Fibroblast of skin of scalp (primary cell): Measurements from ENCODE around the gene ZNF253. TPM values are rescaled to one million over a fixed set of nuclear protein-coding genes. Genes with fewer than 3 reads are reported as not detected.
"Not testable (repeated sequence)": the region's sequence is repeated elsewhere in the genome, so short reads cannot be mapped to it uniquely, and the experiment has no call there.

Experiments
- DNase-seq: peaks from one replicate; pipeline ENCODE4 v3.0.0-alpha.2; 2013
- polyA plus RNA-seq, 2 experiments: library from polyadenylated mRNA; unstranded; fragments of 120-200 nt; gene quantifications; one replicate each; pipeline ENCODE4 v1.2.1, GENCODE V29; 2013; ENCODE audit not compliant: insufficient read length in 2 of 2

ZNF253 gene
- polyA plus RNA-seq (2013, experiment 1 of 2; ENCODE audit: insufficient read length): 2.3 TPM
- 2.5 TPM for polyA plus RNA-seq (2013, experiment 2 of 2; ENCODE audit: insufficient read length)

- DNase-seq: peak; percentile 95
Observed at GRCh38 chr19:19865750-19866610, at the start of gene ZNF253. TSS of gene ZNF253 (plus strand) at chr19:19865882. CDS start at chr19:19865997, 115 bp downstream.

- DNase-seq: no peak
Observed at GRCh38 chr19:19816679-19817078, 49.0 kb upstream of the ZNF253 start.

- DNase-seq: no peak
Observed at GRCh38 chr19:19817357-19817756, 48.3 kb upstream of the ZNF253 start.

GRCh38 chr19:19820774-19821320 is 44.8 kb upstream of the ZNF253 start:
- peak; percentile 0 for DNase-seq

- peak; percentile 97 for DNase-seq
Observed at GRCh38 chr19:19821366-19821951, 44.2 kb upstream of the ZNF253 start, which contains the start of gene ZNF506. TSS of gene ZNF506 (minus strand) at chr19:19821750. CDS start at chr19:19821603, 147 bp downstream.

GRCh38 chr19:19821976-19822375 is 43.7 kb upstream of the ZNF253 start:
- not testable (repeated sequence) for DNase-seq

GRCh38 chr19:19823916-19824315 is 41.8 kb upstream of the ZNF253 start:
- no peak for DNase-seq

GRCh38 chr19:19826875-19827274 is 38.8 kb upstream of the ZNF253 start:
- no peak for DNase-seq

- DNase-seq: no peak
Observed at GRCh38 chr19:19835560-19836038, 30.1 kb upstream of the ZNF253 start.

- no peak for DNase-seq
Observed at GRCh38 chr19:19847781-19848180, 17.9 kb upstream of the ZNF253 start.

GRCh38 chr19:19849056-19849455 is 16.6 kb upstream of the ZNF253 start:
- no peak for DNase-seq

GRCh38 chr19:19851740-19852139 is 13.9 kb upstream of the ZNF253 start:
- not testable (repeated sequence) for DNase-seq

GRCh38 chr19:19858751-19859150 is 6.9 kb upstream of the ZNF253 start:
- DNase-seq: no peak

GRCh38 chr19:19860756-19861390 is 4.8 kb upstream of the ZNF253 start:
- DNase-seq: no peak

- DNase-seq: peak; percentile 3
Observed at GRCh38 chr19:19866611-19867248, 1.0 kb downstream of the ZNF253 start.

GRCh38 chr19:19870086-19870485 is 4.4 kb downstream of the ZNF253 start:
- not testable (repeated sequence) for DNase-seq

GRCh38 chr19:19871932-19872331 is 6.2 kb downstream of the ZNF253 start:
- no peak for DNase-seq

GRCh38 chr19:19873381-19873780 is 7.7 kb downstream of the ZNF253 start:
- DNase-seq: no peak

GRCh38 chr19:19877724-19878123 is 12.0 kb downstream of the ZNF253 start:
- DNase-seq: no peak

- DNase-seq: no peak
Observed at GRCh38 chr19:19884583-19884982, 18.9 kb downstream of the ZNF253 start.

GRCh38 chr19:19892055-19892941 is 26.6 kb downstream of the ZNF253 start:
- DNase-seq: not testable (repeated sequence)
